ENCODE data around the gene GUCD1.
"Not testable (repeated sequence)": the region's sequence is repeated elsewhere in the genome, so short reads cannot be mapped to it uniquely, and the experiment has no call there.

Gene GUCD1
- 51.4 to 130 (median 106) reads per million in 9 experiments for total RNA-seq

DNA sequence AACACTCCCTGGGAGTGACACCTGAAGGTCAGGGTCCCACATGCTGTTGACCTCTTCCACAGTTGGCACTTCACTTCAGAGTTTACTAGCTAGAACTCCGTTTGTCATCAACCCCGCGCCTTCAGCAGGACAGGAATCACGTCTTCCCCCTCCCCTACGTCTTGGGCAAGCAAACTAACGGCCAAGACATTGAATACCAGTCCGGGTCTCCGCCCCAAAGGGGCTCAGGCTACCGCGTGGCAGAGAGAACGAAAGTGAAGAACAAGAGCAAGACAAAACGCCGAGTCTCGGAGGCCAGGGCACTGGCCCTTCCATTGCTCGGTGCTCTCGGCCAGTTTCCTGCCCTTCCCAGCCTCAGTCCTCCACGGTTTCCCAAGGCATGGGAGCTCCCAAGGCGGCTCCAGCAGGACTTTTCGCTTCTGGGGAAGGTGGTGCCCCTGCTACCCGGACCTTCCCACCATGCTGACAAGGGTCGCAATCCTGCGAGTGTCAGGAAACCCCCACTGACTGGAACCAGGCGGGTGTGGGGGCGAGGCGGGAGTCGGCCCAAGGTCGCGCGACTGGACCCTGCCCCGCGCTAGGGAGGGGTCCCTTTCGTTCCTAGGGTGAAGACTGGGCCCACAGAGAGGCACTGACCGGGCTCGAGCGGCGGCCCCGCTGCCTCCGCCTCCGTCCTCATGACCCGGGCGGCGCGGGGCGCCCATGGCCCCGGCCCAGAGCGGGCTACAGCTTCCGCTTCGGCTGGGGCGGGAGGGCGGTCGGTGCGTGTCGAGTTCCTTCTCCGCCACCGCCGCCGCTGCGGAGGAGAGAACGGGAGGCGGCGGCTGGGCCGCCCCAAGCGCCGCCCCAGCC lies at the start of gene GUCD1:
Gene GUCD1 (minus strand): TSS at position 826 of the 852 bp plus-strand sequence. CDS start 147 bp downstream, at position 679.
- H3K36me3 Mint-ChIP-seq (ENCODE audit: insufficient read depth), result peaks cover 33% of the 10 kb centered on the region
- H3K4me3 Mint-ChIP-seq, result peak within 1 kb of the TSS; percentile 98 to 99
- peaks cover 54 to 67% of the 10 kb centered on the region in 2 donors for H3K4me1 Mint-ChIP-seq (ENCODE audit: low read depth in 2 of 2)
- no peaks in the 10 kb centered on the region for H3K27me3 Mint-ChIP-seq
- no peak for ATAC-seq (replicated peaks)
- peak within 1 kb of the TSS; percentile 95 to 99 for H3K27ac Mint-ChIP-seq
- peak in 1 of 3 experiments; percentile 15 for DNase-seq
- no peaks in the 10 kb centered on the region for H3K9me3 Mint-ChIP-seq

- Mint-ChIP-seq H3K27ac (peak overlapping the region; percentile 90 to 93), H3K36me3 (ENCODE audit: insufficient read depth) (peaks cover 17% of the 10 kb centered on the region), H3K4me3 (peak overlapping the region; percentile 65 to 72), H3K4me1 (ENCODE audit: low read depth in 2 of 2) (peaks cover 27 to 38% of the 10 kb centered on the region in 2 donors)
- H3K9me3 Mint-ChIP-seq, DNase-seq, H3K27me3 Mint-ChIP-seq: not testable (repeated sequence)
- peak; percentile 63 for ATAC-seq (replicated peaks)
Observed at GRCh38 chr22:24603770-24604629, 49.1 kb upstream of the GUCD1 start.

- not testable (repeated sequence) for DNase-seq; ATAC-seq (replicated peaks); H3K9me3 Mint-ChIP-seq; H3K27me3 Mint-ChIP-seq
- peak within 1 kb of the TSS; percentile 90 to 93 for H3K27ac Mint-ChIP-seq
- peaks cover 28 to 32% of the 10 kb centered on the region in 2 donors for H3K4me1 Mint-ChIP-seq (ENCODE audit: low read depth in 2 of 2)
- peak within 1 kb of the TSS; percentile 65 to 72 for H3K4me3 Mint-ChIP-seq
- H3K36me3 Mint-ChIP-seq (ENCODE audit: insufficient read depth), result peaks cover 13% of the 10 kb centered on the region
Observed at GRCh38 chr22:24602847-24603769, 48.2 kb upstream of the GUCD1 start, which contains the start of gene GGT1. Gene GGT1 (plus strand): TSS chr22:24603193. CDS start chr22:24611082, 7,889 bp downstream.

DNA sequence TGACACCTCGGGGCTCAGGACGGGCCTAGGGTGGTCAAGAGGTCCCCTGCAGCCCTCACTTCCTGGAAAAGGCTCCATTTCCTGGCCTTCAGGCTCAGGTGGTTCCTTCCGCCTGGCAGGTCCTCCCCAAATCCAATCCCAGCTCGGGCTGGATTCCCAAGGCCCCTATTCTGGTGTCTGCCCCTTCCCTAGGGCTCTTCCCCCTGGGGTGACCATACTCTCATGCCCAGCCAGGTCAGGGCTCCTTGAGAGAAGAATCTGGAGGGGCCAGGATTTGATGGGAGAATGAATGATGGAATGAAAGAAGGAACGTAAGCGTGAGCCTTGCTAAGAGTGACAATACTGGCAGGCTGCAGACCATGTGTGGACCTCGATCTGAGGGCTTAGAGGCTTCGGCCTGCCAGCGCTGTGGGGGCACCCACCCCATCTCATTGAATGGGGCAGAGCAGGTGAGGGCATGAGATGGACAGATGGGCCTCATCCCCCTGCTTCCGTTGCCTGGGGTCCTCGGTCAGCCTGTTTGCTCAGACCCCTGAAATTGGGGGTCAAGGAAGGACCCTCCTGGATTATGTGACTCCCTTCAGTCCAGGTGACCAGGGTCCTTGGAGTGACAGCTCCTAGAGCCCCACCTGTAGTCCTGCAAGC lies 47.3 kb upstream of the GUCD1 start:
- ATAC-seq (replicated peaks); H3K9me3 Mint-ChIP-seq; DNase-seq; H3K4me3 Mint-ChIP-seq; H3K36me3 Mint-ChIP-seq (ENCODE audit: insufficient read depth); H3K27me3 Mint-ChIP-seq: not testable (repeated sequence)
- Mint-ChIP-seq H3K4me1 (ENCODE audit: low read depth in 2 of 2) (peaks cover 24 to 26% of the 10 kb centered on the region in 2 donors), H3K27ac (peak overlapping the region in 1 of 2 donors; percentile 68)

DNA sequence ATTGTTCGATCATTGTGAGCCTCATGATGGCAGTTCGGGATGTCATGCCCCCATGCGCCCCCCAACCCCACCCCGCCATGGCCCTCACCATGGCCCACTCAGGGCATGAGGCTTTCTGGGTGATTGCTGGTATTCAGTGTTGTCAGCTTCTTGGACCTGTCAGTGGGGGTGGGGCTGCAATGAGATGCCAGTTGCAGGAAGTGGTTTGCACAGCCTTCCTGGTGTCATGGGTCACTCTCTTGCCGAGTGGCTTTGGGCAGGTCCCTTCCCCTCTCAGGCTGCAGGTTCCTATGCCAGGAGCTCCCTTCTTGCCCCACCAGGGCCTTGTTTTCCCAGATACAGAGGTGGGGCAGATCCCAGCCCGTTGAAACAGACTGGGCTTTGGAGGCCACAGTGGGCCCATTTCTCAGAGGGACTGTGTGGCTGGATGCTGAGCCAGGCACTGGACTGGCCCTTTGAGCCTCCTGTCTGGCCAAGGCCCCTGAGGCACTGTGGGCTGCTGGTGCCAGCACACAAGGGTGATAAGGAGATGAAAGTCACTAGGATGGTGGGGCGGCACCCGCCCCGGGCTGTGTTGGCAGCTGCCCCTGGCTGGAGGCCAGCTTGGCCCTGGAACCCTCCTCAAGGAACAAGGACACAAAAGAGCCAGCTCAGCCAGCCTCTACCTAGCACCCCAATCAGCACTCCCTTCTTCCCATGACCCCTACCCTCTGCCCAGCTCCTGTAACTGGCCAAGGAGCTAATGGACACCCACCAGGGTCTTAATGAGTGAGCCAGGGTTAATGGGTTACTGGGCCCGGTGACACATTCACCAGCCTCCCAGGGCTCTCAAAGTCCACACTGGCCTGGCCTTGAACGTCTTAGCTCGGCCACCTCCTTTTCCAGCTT lies 46.5 kb upstream of the GUCD1 start:
- Mint-ChIP-seq H3K9me3 (no peaks in the 10 kb centered on the region), H3K4me1 (ENCODE audit: low read depth in 2 of 2) (peaks cover 24 to 26% of the 10 kb centered on the region in 2 donors), H3K36me3 (ENCODE audit: insufficient read depth) (peaks cover 3% of the 10 kb centered on the region), H3K27ac (peak overlapping the region in 1 of 2 donors; percentile 68), H3K27me3 (no peaks in the 10 kb centered on the region), H3K4me3 (no peak overlapping the region)
- DNase-seq (no peak), ATAC-seq (replicated peaks) (no peak)

DNA sequence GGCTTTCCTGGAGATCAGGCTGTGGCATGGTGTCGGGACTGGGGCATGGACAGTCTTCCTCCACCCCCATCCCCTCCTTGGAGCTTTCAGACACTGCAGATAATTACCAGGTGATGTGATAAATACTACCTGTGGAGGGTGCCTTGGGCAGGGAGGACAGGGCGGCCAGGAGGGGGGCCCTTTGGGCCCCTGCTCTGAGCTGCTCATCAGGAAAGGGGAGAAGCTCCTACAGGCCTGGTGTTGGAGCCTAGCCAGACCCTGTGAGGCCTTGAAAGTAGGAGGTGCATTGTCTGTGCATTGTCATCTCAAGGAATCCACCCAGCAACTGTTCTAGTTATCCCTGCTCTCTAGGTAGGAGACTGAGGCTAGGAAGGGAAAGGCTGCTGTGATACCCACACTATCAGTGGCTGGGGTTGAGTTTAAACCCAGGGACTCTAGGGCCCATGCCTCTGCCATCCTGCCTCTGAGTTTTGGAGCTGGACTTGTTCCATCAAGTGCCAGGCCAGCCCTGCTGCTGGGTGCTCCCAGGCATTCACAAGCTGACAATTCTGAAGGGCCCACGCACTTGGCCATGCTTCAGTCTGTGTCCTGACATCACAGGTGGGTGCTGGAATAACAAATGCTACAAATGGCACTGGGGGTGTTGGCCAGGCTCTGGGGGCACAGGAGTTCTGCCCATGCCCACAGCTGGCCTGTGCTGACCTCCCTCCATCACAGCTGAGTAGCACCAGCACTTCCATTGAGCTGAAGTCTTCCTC lies 45.2 kb upstream of the GUCD1 start:
- Mint-ChIP-seq H3K27ac (peak overlapping the region; percentile 46 to 56), H3K4me1 (ENCODE audit: low read depth in 2 of 2) (peaks cover 24% of the 10 kb centered on the region in 2 donors)
- H3K9me3 Mint-ChIP-seq; H3K4me3 Mint-ChIP-seq; H3K36me3 Mint-ChIP-seq (ENCODE audit: insufficient read depth); ATAC-seq (replicated peaks); DNase-seq; H3K27me3 Mint-ChIP-seq: not testable (repeated sequence)

GRCh38 chr22:24599514-24599913 lies 44.6 kb upstream of the GUCD1 start:
- ATAC-seq (replicated peaks) (no peak), DNase-seq (no peak)
- H3K4me1 Mint-ChIP-seq (ENCODE audit: low read depth in 2 of 2), result peaks cover 23 to 24% of the 10 kb centered on the region in 2 donors
- no peaks in the 10 kb centered on the region for H3K9me3 Mint-ChIP-seq
- H3K27me3 Mint-ChIP-seq, result no peaks in the 10 kb centered on the region
- peak overlapping the region; percentile 46 to 56 for H3K27ac Mint-ChIP-seq
- no peak overlapping the region for H3K4me3 Mint-ChIP-seq
- no peaks in the 10 kb centered on the region for H3K36me3 Mint-ChIP-seq (ENCODE audit: insufficient read depth)

GRCh38 chr22:24597076-24597475 lies 42.1 kb upstream of the GUCD1 start:
- H3K27me3 Mint-ChIP-seq; H3K9me3 Mint-ChIP-seq; H3K4me3 Mint-ChIP-seq; H3K36me3 Mint-ChIP-seq (ENCODE audit: insufficient read depth); H3K27ac Mint-ChIP-seq; DNase-seq; ATAC-seq (replicated peaks): not testable (repeated sequence)
- H3K4me1 Mint-ChIP-seq (ENCODE audit: low read depth in 2 of 2), result peaks cover 12 to 17% of the 10 kb centered on the region in 2 donors

GRCh38 chr22:24595863-24596262 lies 40.9 kb upstream of the GUCD1 start:
- Mint-ChIP-seq H3K4me1 (ENCODE audit: low read depth in 2 of 2) (peaks cover 5 to 12% of the 10 kb centered on the region in 2 donors), H3K27ac (no peak overlapping the region), H3K36me3 (ENCODE audit: insufficient read depth) (no peaks in the 10 kb centered on the region), H3K27me3 (peaks cover 0 to 5% of the 10 kb centered on the region in 2 donors), H3K9me3 (no peaks in the 10 kb centered on the region), H3K4me3 (no peak overlapping the region)
- ATAC-seq (replicated peaks) (no peak), DNase-seq (no peak)

- DNase-seq (no peak), ATAC-seq (replicated peaks) (no peak)
- Mint-ChIP-seq H3K4me1 (ENCODE audit: low read depth in 2 of 2) (peaks cover 5 to 12% of the 10 kb centered on the region in 2 donors), H3K27me3 (peaks cover 0 to 5% of the 10 kb centered on the region in 2 donors), H3K9me3 (no peaks in the 10 kb centered on the region), H3K4me3 (no peak overlapping the region), H3K36me3 (ENCODE audit: insufficient read depth) (no peaks in the 10 kb centered on the region), H3K27ac (no peak overlapping the region)
Observed at GRCh38 chr22:24595228-24595627, 40.3 kb upstream of the GUCD1 start.

GRCh38 chr22:24594569-24595120 lies 39.7 kb upstream of the GUCD1 start:
- no peaks in the 10 kb centered on the region for H3K36me3 Mint-ChIP-seq (ENCODE audit: insufficient read depth)
- peaks cover 5 to 12% of the 10 kb centered on the region in 2 donors for H3K4me1 Mint-ChIP-seq (ENCODE audit: low read depth in 2 of 2)
- DNase-seq (no peak), ATAC-seq (replicated peaks) (no peak)
- no peak overlapping the region for H3K27ac Mint-ChIP-seq
- no peaks in the 10 kb centered on the region for H3K9me3 Mint-ChIP-seq
- H3K4me3 Mint-ChIP-seq, result no peak overlapping the region
- H3K27me3 Mint-ChIP-seq, result peaks cover 0 to 5% of the 10 kb centered on the region in 2 donors
